ENCODE results near the gene HSPBP1.

HSPBP1 gene

DNA sequence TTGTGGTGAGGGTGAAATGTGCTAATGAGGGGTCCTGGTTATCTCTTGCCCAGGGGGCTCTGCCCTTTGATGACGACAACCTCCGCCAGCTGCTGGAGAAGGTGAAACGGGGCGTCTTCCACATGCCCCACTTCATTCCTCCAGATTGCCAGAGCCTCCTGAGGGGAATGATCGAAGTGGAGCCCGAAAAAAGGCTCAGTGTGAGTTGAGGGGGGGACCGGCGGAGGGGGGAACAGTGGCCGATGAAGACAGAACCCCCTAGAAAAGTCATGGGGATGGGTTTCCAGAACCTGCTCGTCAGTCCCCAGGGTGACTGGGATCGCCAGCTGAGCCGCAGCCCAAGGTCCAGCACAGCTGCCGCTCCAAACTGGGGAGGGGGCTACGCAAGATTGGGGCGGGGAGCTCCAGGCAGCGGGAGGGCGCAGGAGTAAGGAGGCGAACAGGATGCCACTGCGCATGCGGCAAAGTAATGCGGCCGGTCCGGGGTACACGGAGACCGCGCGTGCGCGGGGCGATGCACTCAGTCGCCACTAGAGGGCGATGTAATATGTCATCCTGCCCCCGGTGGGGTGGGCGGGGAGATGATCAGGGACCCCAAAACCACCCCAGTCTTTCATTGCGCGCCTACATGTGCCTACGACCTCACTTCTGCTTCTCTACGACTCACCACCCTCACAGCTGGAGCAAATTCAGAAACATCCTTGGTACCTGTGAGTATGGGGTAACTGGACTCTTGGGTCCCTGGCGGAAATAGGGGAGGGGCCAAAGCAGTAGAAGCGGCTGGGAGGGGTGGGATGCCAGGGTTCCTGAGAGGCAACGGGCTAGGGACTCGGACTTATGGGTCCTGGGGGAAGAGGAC lies 21.8 kb upstream of the HSPBP1 start:
- DNase-seq (ENCODE audit: low spot score in 2 of 2) = peak; percentile 87 to 98
- peak; percentile 81 for ATAC-seq (replicated peaks; ENCODE audit: extremely low read depth, poor library complexity, severe bottlenecking)
- H3K27ac Mint-ChIP-seq (ENCODE audit: low read depth) = peak overlapping the region; percentile 87
- H3K4me3 Mint-ChIP-seq = peak overlapping the region; percentile 78
- H3K9me3 Mint-ChIP-seq = no peaks in the 10 kb centered on the region
- peaks cover 2% of the 10 kb centered on the region for H3K36me3 Mint-ChIP-seq (ENCODE audit: insufficient read depth)
- peaks cover 9% of the 10 kb centered on the region for H3K4me1 Mint-ChIP-seq
- no peaks in the 10 kb centered on the region for H3K27me3 Mint-ChIP-seq

DNA sequence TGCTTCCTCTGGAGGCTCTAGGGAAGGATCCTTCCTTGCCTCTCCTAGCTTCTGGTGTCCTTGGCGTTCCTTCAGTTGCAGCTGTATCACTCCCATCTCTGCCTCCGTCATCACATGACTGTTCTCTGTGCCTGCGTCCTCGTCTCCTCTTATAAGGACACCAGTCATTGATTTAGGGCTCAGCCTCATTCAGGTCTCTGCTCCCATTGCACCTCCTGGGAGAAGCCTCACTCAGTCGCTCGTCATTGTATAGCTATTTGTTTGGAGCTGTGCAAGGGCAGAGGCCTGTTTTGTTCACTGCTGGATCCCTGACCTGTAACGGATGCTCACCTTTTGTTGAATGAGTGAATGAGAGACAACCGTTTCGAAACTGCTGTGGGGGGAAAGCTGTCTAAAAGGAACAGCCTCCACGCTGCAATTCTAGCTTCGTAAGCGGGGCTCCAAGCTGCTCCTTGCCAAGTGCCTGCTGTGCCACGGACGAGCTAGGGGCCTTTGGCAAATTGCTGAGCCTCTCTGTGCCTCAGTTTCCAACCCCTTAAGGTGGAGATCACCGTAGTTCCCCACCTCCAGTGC lies 21.1 kb upstream of the HSPBP1 start:
- Mint-ChIP-seq H3K27me3 (no peaks in the 10 kb centered on the region), H3K27ac (ENCODE audit: low read depth) (no peak overlapping the region), H3K36me3 (ENCODE audit: insufficient read depth) (peaks cover 2% of the 10 kb centered on the region), H3K4me1 (peaks cover 9% of the 10 kb centered on the region), H3K9me3 (no peaks in the 10 kb centered on the region), H3K4me3 (peak overlapping the region; percentile 78)
- no peak for DNase-seq (ENCODE audit: low spot score in 2 of 2)
- ATAC-seq (replicated peaks; ENCODE audit: extremely low read depth, poor library complexity, severe bottlenecking) = no peak

DNA sequence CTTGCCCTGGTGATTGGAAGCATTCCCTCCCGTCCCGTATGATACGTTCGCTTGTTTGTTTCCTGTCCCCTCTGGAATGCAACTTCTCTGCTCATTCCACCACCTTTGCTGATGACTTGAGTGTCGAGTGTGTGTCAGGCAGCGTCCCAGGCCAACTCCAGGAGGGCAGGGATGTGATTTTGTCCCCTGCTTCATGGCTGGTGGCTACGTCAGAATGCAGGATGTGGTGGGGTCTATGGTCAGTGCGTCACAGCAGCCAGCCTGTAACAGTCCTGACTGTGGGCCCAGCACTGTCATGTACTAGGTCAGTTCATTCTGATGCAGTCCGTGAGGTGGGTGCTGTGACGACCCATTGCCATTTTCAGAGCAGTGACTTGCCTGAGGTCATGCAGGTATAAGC lies 20.1 kb upstream of the HSPBP1 start:
- Mint-ChIP-seq H3K9me3 (no peaks in the 10 kb centered on the region), H3K4me1 (peaks cover 9% of the 10 kb centered on the region), H3K27ac (ENCODE audit: low read depth) (no peak overlapping the region), H3K27me3 (no peaks in the 10 kb centered on the region), H3K36me3 (ENCODE audit: insufficient read depth) (peaks cover 2% of the 10 kb centered on the region), H3K4me3 (no peak overlapping the region)
- ATAC-seq (replicated peaks; ENCODE audit: extremely low read depth, poor library complexity, severe bottlenecking) (no peak), DNase-seq (ENCODE audit: low spot score in 2 of 2) (no peak)

DNA sequence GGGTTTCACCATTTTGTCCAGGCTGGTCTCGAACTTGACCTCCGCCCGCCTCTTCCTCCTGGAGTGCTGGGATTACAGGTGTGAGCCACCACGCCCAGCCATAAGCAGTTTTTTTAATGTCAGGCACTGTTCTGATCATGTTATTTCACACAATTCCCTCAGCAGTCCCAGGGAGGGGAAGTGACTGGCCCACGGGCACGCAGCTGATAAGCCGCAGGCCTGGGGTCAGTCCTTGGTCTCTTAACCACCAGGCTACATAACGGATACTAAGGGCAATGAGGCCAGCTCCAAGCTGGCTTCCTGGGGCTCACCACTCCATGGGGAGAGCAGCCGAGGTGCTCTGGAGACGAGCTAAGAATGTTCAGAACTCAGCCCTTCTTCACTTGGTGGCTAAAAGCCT lies 17.4 kb upstream of the HSPBP1 start:
- ATAC-seq (replicated peaks; ENCODE audit: extremely low read depth, poor library complexity, severe bottlenecking) = no peak
- H3K4me3 Mint-ChIP-seq = no peak overlapping the region
- no peak for DNase-seq (ENCODE audit: low spot score in 2 of 2)
- H3K9me3 Mint-ChIP-seq = no peaks in the 10 kb centered on the region
- no peaks in the 10 kb centered on the region for H3K27me3 Mint-ChIP-seq
- peaks cover 2% of the 10 kb centered on the region for H3K36me3 Mint-ChIP-seq (ENCODE audit: insufficient read depth)
- H3K4me1 Mint-ChIP-seq = peaks cover 9% of the 10 kb centered on the region
- no peak overlapping the region for H3K27ac Mint-ChIP-seq (ENCODE audit: low read depth)

DNA sequence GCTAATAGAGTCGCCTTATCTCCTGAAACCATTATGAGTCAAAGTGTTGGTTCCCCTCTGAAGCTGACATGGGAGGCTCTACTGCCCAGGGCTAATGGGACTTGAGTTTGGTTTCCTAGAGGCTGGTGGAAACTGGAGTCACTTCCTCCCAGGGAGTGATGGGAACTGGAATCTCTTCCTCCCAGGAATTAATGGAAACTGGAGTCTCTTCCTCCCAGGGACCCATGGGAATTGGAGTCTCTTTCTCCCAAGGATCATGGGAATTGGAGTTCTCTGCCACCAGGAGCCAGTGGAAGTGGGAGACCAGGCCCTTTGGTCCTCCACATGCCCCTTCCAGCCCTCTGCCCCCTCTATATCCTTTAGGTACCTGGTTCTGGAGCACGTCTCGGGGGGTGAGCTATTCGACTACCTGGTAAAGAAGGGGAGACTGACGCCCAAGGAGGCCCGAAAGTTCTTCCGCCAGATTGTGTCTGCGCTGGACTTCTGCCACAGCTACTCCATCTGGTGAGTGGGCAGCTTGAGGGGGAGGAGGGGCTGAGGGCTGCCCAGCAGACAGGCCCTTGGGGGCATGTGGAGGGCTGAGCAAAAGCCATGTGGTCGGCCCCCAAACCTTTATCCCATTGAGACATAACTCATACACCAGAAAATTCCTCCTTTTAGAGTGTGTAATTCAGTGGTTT lies 9.3 kb upstream of the HSPBP1 start:
- Mint-ChIP-seq H3K27me3 (no peaks in the 10 kb centered on the region), H3K4me1 (peaks cover 4% of the 10 kb centered on the region), H3K4me3 (no peak overlapping the region), H3K27ac (ENCODE audit: low read depth) (no peak overlapping the region), H3K36me3 (ENCODE audit: insufficient read depth) (no peaks in the 10 kb centered on the region), H3K9me3 (no peaks in the 10 kb centered on the region)
- ATAC-seq (replicated peaks; ENCODE audit: extremely low read depth, poor library complexity, severe bottlenecking) = no peak
- no peak for DNase-seq (ENCODE audit: low spot score in 2 of 2)

DNA sequence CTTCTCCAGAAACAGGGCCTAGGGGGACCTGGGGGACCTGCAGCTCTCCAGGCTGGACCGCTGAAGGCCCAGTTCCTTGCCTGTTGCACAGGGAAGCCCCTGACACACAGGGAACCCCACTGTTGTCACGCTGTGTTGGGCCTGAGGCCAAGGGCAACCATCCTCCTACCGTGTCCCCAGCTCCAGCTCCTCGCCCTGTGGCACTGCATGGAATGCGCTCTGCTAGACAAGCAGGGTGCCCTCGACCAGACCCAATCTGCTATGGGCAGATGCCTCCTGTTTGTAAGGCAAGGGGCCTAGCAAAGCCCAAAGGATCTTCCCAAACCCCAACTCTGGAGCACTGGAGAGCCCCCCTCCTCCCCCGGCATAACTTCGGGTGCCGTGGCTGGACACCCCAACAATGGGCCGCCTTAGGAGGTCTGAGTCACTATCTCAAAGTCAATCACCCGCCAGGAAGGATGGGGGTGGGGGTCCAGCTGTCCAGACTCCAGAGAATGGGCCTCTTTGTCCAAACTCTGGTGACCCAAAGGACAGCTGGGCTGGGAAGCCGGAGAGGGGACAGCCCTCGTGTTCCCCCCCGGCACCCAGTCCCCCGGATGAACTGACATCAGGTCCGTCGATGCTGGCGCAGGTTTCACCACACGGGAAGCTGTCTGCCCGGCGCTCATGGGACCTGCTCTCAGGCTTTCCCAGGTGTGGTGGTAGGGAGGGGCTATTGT lies 7.6 kb upstream of the HSPBP1 start:
- Mint-ChIP-seq H3K27ac (ENCODE audit: low read depth) (no peak overlapping the region), H3K27me3 (no peaks in the 10 kb centered on the region), H3K4me1 (peaks cover 16% of the 10 kb centered on the region), H3K9me3 (no peaks in the 10 kb centered on the region), H3K36me3 (ENCODE audit: insufficient read depth) (peaks cover 2% of the 10 kb centered on the region), H3K4me3 (no peak overlapping the region)
- ATAC-seq (replicated peaks; ENCODE audit: extremely low read depth, poor library complexity, severe bottlenecking) (no peak), DNase-seq (ENCODE audit: low spot score in 2 of 2) (no peak)

DNA sequence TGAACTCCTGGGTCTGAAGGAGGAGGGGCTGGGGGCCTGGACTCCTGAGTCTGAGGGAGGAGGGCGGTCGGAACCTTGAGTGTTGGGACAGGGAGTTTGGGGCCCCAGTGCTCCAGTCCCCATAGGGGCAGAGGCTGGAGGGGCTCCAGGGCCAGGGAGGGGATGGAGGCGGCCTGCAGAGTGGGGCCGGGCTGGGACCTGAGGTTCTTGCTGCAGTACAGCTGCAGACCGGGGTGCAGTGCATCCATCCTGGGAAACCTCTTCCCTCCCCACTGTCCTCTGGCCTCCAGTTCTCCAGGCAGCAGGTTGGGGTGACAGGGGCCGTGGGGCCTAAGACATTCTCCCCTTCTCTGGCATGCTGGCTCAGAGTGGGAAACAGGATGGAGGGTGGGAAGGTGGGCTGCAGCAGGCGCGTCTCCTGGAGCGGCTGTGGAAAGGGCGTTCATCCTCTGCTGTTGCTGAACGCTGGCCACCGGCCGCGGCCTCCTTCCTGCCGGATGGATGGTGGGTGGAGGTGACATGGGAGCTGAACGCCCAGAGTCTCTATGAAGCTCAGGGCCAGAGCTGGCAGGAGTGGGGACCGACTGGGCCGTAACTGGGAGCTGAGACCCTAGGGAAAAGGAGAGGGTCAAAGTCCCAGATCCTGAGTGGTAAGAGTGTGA lies 5.5 kb upstream of the HSPBP1 start:
- peaks cover 5% of the 10 kb centered on the region for H3K36me3 Mint-ChIP-seq (ENCODE audit: insufficient read depth)
- no peaks in the 10 kb centered on the region for H3K27me3 Mint-ChIP-seq
- no peaks in the 10 kb centered on the region for H3K9me3 Mint-ChIP-seq
- H3K27ac Mint-ChIP-seq (ENCODE audit: low read depth) = peak overlapping the region; percentile 35
- ATAC-seq (replicated peaks; ENCODE audit: extremely low read depth, poor library complexity, severe bottlenecking) (no peak), DNase-seq (ENCODE audit: low spot score in 2 of 2) (no peak)
- H3K4me3 Mint-ChIP-seq = no peak overlapping the region
- H3K4me1 Mint-ChIP-seq = peaks cover 24% of the 10 kb centered on the region

DNA sequence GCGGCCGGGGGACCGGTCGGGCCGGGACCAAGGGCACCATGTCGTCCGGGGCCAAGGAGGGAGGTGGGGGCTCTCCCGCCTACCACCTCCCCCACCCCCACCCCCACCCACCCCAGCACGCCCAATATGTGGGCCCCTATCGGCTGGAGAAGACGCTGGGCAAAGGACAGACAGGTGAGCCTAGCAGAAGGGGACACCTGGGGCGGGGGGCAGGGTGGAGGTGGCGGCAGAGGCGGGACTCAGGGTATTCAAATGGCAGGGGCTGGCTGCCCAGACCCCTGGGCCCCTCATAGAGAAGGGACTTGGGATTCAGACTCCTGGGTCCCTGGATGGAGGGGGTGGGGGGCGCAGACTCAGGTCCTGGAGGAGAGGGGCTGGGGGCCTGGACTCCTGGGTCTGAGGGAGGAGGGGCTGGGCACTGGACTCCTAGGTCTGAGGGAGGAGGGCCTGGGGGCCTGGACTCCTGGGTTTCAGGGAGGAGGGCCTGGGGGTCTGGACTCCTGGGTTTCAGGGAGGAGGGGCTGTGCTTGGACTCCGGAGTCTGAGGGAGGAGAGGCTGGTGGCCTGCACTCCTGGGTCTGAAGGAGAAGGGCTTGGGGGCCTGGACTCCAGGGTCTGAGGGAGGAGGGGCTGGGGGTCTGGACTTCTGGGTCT lies 4.6 kb upstream of the HSPBP1 start:
- Mint-ChIP-seq H3K36me3 (ENCODE audit: insufficient read depth) (peaks cover 10% of the 10 kb centered on the region), H3K27ac (ENCODE audit: low read depth) (peak overlapping the region; percentile 35), H3K4me1 (peaks cover 32% of the 10 kb centered on the region), H3K4me3 (no peak overlapping the region), H3K9me3 (no peaks in the 10 kb centered on the region), H3K27me3 (no peaks in the 10 kb centered on the region)
- ATAC-seq (replicated peaks; ENCODE audit: extremely low read depth, poor library complexity, severe bottlenecking) (no peak), DNase-seq (ENCODE audit: low spot score in 2 of 2) (no peak)

DNA sequence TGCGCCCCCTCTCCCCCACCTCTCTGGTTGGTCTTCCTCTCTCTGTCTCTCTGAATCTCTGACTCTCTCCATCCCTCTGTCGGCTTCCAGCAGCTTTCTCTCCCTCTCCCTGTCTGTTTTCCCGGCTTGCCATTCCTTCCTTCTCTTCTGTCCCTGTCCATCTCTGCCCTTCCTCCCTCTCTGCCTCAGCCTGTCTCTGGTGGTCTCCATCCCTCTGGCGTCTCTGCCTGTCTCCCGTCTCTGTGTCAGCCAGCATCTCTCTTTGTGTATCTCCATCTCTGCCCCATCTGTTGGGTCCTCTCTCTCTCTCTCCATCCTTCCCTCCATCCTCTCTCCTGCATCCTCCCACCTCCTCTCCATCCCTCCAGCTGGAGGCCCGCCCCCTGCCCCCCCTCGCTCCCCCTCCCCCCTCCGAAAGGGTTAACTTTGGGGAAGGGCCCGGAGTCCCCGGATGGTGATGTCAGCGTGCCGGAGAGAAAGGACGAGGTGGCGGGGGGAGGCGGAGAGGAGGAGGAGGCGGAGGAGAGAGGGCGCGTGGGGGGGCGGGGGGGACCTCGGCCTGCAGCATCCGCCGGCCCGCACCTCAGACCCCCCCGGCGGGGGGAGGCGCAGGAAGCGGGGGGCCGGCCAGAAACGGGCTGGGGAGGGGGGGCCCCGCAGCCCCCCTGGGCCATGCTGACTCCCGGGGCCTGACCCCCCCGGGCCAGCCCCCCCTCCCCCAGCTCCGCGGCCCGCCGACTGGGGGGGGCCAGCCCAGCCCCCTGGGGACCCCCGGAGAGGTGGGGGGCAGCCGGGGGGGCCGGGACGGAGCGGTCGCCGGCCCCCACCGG lies 3.9 kb upstream of the HSPBP1 start, which contains the start of gene BRSK1:
BRSK1 (plus strand) TSS at position 450 of the 830 bp plus-strand sequence. CDS start 446 bp downstream, outside the sequence.
- H3K27ac Mint-ChIP-seq (ENCODE audit: low read depth) = peak within 1 kb of the TSS; percentile 35
- peak within 1 kb of the TSS; percentile 11 for H3K4me3 Mint-ChIP-seq
- no peaks in the 10 kb centered on the region for H3K9me3 Mint-ChIP-seq
- DNase-seq (ENCODE audit: low spot score in 2 of 2) (no peak), ATAC-seq (replicated peaks; ENCODE audit: extremely low read depth, poor library complexity, severe bottlenecking) (no peak)
- no peaks in the 10 kb centered on the region for H3K27me3 Mint-ChIP-seq
- peaks cover 38% of the 10 kb centered on the region for H3K4me1 Mint-ChIP-seq
- H3K36me3 Mint-ChIP-seq (ENCODE audit: insufficient read depth) = peaks cover 11% of the 10 kb centered on the region

DNA sequence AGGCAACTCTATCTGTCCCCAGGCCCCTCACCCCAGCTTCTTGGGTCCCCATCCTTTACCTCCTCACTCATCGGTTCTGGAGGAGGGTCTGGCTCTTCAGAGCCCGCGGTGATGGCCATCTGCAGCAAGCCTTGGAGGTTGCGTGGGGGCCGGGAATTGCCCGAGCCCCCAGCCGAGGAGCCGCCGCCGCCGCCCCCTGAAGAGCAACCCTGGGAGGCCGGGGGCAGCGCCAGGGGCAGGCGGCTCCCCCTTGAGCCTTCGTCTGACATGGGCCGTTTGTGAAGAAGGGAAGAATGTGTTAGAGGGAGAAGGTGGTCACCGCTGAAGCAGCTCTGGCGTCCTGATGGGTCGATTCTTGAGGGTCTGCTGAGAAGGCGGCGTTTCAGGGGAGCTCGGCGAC lies 570 bp downstream of the HSPBP1 start:
- DNase-seq (ENCODE audit: low spot score in 2 of 2) = no peak
- no peak for ATAC-seq (replicated peaks; ENCODE audit: extremely low read depth, poor library complexity, severe bottlenecking)
- H3K4me1 Mint-ChIP-seq = peaks cover 55% of the 10 kb centered on the region
- peak overlapping the region; percentile 100 for H3K27ac Mint-ChIP-seq (ENCODE audit: low read depth)
- peak overlapping the region; percentile 99 for H3K4me3 Mint-ChIP-seq
- no peaks in the 10 kb centered on the region for H3K9me3 Mint-ChIP-seq
- H3K27me3 Mint-ChIP-seq = no peaks in the 10 kb centered on the region
- peaks cover 22% of the 10 kb centered on the region for H3K36me3 Mint-ChIP-seq (ENCODE audit: insufficient read depth)

All from central memory CD8-positive, alpha-beta T cell (primary cell).